GM12892 (cell line): ENCODE results near the gene CD82.
"Not testable (repeated sequence)": the region's sequence is repeated elsewhere in the genome, so short reads cannot be mapped to it uniquely, and the experiment has no call there.

ENCODE experiments used
- POLR2AphosphoS5 ChIP-seq: IDR thresholded peaks from 2 replicates; pipeline ENCODE4 v1.6.1; 2011; ENCODE audit warnings: low read depth, low read length, control low read depth
- TAF1 ChIP-seq: IDR thresholded peaks from 2 replicates; pipeline ENCODE4 v1.6.1; 2011; ENCODE audit warnings: low read depth, mild to moderate bottlenecking, control low read depth, low read length, borderline replicate concordance

DNA sequence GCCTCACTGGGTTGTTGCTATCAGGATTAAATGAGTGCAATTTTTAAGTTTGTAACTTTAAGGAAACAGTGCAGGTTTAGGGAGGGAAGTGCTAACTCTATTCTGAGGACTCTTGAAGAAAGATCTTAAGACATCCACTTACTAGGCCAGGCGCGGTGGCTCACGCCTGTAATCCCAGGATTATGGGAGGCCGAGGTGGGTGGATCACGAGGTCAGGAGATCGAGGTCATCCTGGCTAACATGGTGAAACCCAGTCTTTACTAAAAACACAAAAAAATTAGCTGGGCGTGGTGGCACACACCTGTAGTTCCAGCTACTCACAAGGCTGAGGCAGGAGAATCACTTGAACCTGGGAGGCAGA, 5.5 kb upstream of the CD82 start:
- TF ChIP-seq POLR2AphosphoS5, TAF1: not testable (repeated sequence)
